GM18507 (cell line): ENCODE measurements around the gene PBOV1.

Experiments used
- DNase-seq: peaks from one replicate; pipeline ENCODE4 v3.0.0; 2011; ENCODE audit warnings: low read depth; ENCODE audit not compliant: insufficient read length; ENCODE audit errors: extremely low spot score
- FAIRE-seq: peaks from 2 replicates; lab custom pipeline; 2011; peaks lifted over from hg19 to GRCh38; lab: Jason Lieb, UNC

Gene PBOV1

DNA sequence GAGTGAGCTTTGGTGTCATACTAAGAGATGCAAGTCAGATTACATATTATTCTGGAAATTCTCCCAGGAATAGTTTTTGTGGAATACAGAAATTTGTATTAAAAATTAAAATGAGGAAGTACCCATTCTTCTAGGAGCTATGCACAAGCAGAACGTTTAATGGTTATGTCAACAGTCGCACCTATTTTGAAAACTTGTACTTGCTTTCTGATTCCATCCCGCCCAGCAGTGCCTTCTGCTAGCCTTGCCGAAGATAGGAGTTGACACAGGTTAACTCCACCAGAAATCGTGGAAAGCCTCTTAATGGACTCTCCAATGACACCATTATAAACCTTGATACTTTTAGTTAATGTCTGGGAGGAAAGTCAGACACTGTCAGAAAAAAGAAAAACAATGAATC, 6.7 kb downstream of the PBOV1 start:
- FAIRE-seq (no peak), DNase-seq (no peak)

DNA sequence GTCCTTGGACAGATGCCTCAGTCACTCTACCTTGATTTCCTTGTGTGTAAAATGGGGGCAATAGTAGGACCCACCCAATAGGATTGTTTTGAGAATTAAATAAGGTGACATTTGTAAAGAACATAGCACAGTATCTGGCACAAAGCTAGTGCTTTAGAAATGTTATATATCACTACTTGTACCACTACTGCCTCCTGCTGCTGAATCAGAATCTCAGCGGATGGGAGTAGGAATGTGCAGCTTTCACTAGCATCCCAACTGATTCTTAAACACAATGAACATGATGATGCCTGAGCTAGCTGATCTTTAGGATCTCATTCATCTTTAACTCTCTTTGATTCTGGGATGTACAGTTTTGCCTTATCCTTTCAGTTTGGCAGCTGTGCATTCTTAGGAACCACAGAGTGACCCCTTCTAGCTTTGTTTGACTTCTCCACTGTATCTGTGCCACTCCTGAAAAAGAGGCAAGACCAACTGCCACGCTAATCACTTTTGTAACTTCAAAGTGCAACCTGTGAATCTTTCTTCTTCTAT, 7.2 kb downstream of the PBOV1 start:
- no peak for FAIRE-seq

DNA sequence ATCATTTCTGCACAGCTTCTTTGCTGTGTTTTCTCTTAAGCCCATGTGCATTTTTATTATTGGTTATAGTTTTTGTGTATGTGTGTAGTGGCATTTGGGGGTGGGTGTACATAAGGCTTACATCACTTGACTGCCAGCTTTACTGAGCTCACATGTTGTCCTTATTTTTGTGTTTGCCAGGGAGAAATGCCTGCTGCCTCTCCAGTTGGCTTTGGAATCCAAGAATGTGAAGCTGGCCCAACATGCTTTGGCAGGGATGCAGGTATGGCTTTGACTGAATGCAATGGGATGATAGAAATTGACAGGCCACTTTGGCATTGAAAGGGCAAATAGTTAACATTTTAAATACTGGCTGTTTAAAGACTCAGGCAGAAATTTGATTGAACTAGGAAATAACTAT, 11.4 kb downstream of the PBOV1 start:
- no peak for DNase-seq
- FAIRE-seq: no peak

More for the DNA sequence above, 7.2 kb downstream of the PBOV1 start:
- no peak for DNase-seq

DNA sequence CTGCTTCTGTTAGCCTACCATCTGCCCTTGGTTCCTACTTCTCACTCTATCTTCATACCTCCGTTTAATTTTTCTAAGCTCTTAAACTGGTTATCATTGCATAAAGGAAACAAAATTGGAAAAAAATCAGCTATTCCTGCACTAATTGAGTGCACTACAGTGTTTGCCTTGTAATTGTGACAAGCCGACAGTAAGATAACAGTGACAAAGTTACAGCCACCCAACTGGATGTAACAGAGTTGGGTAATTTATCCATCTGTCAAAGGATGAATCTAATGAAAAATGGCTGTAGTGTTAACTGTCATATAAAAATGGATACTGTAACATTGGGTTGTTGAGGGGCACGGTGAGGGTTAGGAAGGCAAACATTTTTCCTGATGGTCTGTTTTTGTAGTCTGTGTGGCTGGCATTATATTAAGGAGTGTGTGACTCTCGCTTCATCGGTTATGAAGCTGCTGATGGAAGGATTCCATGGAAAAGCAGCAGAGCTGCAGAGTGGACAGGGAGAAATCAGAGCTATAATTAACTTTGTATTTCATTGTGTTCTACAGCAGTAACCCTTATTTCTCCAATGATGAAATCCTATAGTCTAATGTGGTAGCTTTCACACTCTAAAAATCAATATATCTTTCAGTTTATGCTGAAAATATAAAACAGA, 12.7 kb downstream of the PBOV1 start:
- DNase-seq (no peak), FAIRE-seq (no peak)

DNA sequence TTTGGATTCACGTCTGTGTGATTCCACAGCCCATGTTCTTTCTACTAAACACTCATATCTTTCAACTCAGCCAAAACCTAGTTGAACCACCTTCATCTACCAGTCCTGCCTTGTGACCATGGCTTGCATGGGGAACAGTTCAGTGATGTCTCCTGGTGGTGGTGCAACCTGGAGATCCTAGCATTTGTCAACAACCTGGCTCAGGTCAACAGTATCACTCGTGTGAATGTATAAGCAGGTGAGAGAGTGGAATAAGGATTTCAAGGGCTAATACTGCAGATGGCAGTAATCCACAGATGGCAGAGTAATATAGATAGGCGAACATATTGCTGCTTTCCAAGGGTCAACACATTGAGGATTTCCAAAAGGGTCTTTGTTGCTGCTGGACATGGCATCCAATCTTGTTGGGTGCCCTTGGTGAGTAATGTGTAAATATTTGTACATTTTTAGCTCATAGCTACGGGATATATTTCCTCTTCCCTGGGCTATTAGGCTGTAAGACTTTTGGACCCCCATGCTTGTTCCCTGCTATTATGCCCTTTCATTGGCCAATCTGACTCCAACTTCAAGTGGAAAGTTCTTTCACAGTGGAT, 13.4 kb downstream of the PBOV1 start:
- DNase-seq (no peak), FAIRE-seq (no peak)

DNA sequence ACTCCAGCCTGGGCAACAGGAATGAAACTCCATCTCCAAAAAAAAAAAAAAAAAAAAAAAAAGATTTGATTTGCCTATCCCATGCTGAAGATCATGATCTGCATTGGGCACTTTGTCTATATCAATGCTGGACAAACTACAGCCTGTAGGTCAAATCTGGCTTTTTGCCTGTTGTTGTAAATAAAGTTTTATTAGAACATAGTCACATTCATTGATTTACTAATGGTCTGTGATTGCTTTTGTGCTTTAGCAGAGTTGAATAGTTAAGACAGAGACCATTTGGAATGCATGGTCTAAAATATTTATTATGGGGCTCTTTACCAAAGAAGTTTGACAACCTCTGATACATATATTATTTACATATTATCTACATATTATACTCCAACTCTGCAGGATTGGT, 14.0 kb downstream of the PBOV1 start:
- DNase-seq (no peak), FAIRE-seq (no peak)

DNA sequence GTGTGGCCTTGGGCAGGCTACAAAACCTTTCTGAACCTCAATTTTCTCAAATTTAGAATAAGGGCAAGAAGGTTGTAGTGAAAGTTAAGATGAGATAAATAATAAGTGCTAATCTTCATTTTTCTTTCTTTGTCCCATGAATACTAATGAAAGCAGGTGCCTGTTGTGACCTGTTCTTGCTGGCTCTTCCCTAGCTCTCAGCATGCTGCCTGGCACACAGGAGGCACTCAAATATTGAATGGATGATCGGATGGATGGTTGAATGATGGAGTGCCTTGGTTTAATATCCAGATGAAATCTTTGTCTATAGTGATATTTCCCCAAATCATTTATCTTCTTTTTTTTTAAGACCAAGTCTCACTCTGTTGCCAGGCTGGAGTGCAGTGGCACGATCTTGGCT, 15.0 kb downstream of the PBOV1 start:
- DNase-seq: no peak
- no peak for FAIRE-seq

DNA sequence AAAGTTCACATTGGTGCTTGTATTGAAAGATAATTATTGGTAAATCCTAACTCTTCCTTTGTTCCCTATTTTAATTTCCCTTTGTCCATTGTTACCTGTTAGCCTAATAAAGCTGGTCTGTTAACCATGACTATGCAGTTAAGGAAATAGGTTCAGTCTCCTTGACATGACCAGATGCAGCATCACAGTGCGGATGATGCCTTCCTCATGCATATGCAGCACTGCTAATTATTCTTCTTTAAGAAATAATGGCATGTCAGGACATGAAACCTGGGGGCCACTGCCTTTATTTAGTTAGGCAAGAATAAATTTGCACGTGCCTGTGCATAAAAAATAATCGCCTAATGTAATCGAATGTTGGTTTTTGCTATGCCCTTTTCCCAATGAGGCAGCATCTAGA, 16.5 kb downstream of the PBOV1 start:
- FAIRE-seq: no peak
- no peak for DNase-seq

DNA sequence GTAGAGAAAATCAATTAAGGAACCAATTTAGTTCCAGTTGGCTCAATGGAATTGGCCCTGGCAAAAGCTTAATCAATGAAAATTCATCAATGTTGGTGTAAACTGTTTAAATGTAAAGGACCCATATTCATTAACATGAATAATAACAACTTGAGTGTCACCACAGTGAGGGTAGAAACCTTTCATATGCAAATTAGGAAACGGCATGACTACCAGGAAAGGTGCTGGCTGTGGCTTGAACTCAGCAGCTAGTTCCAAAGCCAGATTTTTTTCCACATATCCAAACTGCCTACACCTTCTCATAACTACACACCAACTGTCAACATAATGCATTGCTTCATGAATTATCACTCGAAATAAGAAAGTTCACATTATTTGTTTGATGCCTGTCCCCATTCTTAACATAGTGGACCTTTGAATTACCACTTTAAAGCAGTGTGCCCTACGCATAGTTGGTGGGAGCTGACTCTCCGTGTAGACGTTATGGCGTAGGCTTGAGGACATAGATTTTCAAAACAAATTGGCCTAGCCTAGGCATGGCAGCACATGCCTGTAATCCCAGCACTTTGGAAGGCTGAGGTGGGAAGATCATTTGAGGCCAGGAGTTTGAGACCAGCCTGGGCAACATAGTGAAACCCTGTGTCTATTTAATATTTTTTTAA, 19.7 kb downstream of the PBOV1 start:
- no peak for FAIRE-seq
- DNase-seq: no peak

DNA sequence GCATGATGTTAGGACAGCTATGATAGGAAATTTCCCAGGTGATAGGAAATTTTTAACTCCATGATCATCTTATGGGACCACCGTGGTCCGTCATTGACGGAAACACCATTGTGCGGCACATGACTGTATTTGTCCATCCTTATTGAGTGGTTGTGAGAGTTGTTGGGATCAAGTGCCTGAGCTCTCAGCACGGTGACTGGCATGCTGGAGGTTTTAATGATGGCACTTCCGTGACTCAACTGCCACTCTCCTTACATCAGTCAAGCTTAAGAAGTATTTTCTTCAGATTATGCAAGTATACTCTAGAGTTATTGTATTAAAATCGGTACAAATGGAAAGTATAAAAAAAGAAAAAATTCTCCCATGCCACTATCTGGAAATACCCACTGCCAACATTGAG, 20.7 kb downstream of the PBOV1 start:
- DNase-seq (no peak), FAIRE-seq (no peak)

DNA sequence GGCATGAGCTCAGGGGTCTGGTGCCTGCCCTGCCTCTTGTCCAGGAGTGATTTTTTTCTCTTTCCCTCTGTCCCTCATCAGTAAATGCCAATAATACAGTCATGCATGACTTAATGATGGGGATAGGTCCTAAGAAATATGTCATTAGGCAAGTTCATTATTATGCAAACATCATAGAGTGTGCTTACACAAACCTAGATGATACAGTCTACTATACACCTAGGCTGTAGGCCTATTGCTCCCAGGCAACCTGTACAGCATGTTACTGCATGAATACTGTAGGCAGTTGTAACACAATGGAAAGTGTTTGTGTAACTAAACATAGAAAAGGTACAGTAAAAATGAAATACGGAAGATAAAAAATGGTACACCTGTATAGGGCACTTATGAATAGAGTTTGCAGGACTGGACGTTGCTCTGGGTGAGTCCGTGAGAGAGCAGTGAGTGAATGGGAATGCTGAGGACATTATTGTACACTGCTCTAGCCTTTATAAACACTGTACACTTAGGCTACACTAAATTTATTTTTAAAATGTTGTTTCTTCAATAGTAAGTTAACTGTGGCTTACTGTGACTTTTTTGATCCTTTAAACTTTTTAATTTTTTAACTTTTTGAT, 22.1 kb downstream of the PBOV1 start:
- FAIRE-seq: no peak

DNA sequence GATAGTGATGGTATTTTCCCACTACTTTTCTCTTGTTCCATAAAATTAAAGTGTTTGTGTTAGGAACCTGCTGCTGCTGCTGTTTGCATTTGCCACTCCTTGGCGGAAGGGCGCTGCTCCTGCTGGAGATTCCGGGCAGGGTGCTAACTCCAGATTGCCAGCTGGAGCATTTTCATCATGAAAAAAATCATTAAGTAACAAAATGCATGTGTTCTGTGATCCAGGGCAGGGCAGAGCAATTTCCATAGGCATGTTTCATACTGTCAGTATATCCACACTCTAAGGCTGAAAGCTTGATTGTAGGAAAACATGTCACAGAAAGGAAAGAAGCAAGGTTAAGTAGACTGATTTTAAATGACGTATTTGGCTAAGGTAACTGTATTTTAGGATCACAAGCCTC, 24.0 kb downstream of the PBOV1 start:
- no peak for DNase-seq
- no peak for FAIRE-seq

More for the DNA sequence above, 22.1 kb downstream of the PBOV1 start:
- no peak for DNase-seq

DNA sequence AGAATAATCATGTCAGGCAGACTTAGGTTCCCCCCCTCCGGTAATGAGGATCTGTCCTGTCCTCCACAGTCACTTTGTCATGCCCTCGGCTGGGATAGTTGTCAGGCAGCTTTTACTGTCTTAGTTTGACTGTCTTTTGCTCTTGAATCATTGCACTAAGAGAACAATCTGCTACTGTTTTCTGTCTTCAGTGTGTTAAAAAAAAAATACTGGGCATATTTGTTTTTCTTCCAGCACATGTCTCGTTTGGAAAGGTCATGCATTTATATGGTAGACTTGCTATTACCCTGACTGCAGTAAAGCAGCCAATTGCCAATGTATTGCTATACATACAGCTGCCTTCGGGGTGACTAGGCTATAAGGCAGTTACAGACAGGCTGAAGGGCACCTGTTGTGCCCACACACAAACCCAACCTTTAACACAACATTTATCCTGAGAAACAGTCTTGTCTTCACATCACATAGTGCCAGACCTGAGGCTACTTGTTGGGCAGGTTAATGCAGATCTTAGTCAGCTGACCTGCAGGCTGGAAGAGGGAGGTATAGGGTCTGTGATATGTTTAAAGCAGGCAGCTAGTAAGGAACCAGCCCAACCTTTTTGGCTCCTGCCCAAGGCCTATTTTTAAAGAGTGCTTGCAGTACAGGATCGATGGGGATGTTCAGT, 29.9 kb downstream of the PBOV1 start:
- DNase-seq: no peak

DNA sequence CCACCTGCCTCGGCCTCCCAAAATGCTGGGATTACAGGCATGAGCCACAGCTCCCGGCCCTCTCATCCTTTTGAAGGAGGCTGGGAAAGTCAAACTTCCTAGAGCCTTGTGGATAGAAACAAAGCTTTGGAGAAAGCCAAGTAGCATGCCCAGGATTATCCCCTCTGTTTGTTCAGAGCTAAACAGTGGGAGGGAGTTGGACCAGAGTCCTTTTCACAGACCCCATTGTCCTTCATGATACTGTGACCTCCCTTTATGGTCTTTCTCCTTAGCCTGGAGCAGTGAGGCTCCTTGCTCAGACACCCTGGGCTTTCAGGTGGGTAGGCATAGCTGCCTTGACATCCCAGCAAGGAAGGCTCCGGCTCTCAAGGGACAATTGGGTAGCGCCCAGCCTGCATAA, 31.1 kb downstream of the PBOV1 start:
- DNase-seq (no peak), FAIRE-seq (no peak)

More for the DNA sequence above, 29.9 kb downstream of the PBOV1 start:
- FAIRE-seq: no peak

DNA sequence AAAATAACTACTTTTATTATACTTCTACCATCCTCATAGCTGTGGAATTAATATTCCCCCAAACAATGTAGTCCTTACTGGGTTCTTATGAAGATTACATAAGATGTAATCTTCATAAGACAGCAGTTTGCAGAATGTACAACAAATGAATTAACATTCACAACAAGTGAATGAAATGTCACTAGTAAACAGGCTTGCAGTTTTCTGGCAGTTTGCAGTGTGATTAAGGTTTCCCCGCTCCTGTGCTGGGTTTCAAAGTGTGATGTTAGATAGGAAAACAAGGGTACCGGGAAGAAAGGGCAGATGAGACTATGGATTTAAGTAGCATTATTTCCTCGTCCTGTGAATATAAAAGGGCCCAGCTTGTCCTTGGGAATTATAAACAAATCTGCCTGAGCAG, 34.1 kb downstream of the PBOV1 start:
- DNase-seq (no peak), FAIRE-seq (no peak)

DNA sequence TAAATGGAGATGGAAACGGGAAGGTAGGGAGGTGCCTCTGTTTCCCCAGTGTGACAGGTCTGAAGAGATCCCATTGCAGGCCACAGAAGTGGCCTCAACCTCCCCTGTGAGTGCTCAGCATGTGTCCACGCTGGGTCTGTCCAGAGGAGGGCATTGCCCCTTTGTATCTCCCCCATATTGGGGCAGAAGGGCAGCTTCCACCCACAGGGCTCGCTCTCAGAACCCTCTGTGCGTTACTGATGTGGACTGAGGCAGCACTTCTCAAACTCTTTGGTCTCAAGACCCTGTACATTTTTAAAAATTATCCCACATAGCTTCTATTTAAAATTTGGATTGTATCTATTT, 34.5 kb downstream of the PBOV1 start:
- FAIRE-seq (no peak), DNase-seq (no peak)

DNA sequence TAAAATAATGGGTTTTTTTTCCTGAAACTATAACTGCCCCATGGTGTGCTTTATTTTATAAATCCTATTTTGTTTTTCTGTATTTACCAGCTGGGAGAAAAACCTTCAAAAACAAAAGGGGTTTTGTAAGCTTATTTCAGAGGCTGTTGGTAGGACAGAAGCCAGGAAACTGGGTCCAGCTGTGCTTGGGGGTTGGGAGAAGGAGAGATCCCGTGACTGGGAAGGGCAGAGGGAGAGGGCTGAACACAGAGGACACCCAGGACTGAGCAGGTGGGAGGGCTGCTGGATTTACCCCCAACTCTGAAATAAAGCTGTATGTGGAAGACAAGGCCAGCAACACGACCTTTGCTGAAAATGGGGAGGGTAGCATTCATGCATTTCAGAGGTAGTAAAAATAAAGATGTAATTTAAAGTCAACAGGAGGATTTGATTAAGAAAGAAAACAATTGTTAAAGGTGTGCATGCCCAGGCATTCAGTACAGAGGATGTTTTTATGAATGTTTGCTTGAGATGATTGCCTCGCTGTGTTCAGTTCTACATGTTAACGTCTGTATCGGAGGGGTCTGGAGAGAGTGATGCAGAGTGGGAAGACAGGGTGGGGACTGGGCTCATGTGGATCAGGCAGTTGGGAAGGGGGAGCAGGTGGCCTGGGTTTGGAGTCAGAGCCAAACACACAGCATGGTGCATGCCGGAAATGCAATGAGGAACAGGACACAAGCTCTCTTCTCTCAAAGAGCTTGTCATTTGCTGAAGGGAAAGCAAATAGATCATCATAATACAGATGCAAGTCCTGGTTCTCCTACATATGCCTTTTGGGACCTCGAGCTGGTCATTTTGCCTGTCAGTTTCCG, 35.1 kb downstream of the PBOV1 start:
- FAIRE-seq (no peak), DNase-seq (no peak)

DNA sequence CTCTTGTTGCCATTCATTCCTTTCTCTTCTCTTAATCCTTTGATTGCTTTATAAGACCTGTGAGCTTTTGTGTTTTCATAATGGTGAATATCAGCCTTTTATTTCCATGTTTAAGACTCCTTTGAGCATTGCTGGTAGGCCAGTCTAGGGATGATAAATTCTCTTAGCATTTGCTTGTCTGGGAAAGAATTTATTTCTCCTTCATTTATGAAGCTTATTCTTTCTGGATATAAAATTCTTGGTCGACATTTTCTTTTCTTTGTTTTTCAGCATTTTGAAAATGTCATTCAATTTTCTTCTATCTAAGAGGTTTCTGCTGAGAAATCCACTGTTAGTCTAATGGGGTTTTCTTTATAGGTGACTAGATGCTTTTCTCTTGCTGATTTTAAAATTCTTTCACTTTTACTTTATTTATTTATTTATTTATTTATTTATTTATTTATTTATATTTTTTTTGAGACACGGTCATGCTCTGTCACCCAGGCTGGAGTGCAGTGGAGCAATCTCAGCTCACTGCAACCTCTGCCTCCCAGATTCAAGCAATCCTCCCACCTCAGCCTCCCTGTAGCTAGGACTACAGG, 41.5 kb downstream of the PBOV1 start:
- no peak for FAIRE-seq
- no peak for DNase-seq

DNA sequence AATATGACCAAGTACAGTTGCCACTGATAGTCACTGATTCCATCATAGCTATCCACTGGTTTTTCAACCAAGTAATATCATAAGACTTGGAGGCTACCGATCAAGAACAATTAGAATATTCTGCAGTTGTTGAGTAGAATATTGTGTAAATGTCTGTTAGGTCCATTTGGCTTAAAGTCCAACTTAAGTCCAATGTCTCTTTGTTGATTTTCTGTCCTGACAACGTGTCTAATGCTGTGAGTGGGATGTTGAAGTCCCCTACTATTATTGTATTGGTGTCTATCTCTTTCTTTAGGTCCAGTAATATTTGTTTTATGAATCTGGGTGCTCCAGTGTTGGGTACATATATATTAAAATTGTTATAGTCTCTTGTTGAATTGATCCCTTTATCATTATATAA, 42.7 kb downstream of the PBOV1 start:
- FAIRE-seq (no peak), DNase-seq (no peak)
